ENCODE measurements around the gene TUFT1.

TUFT1 gene

DNA sequence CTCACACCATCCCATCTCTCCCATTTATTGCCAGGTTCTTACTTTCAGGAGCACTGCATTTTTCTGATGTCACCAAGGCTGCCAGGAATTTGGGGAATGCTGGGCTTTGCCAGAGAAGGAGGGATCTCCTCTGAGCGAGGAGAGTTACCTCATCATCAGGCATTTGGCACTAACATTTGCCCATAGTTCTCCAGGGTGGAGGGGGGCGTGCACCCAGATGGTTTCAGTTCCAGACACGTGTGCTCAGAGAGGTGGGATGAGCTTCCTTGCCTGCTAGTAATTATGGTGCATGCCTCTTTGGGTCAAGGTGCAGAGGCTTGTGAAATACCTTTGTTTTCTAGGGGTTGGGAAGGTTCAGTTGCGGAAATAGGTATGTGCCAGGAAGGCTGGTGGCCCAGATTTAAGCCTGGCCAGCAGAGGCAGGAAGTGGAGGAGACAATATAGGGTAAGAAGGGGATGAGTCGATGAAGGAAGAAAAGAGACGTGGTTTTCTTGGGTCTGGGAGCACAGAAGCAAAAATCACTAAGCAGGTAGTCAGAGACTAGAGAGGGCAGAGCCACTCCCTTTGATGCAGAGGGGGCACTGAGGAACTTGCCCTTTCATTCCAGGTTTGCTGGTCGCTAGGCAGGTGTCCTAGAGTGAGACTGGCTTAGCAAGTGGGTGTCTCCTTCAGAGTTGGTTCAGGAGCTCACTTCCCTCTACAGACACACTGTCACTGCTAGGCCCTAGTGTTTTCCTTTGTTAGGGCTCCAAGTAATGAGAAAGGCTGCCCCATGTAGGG, 7.2 kb downstream of the TUFT1 start:
- Histone ChIP-seq H3K4me1 (ENCODE audit: control insufficient read depth in 1 of 2, insufficient read depth in 2 of 2, low read length in 2 of 2) (peaks cover 27 to 34% of the 10 kb centered on the region in 2 donors), H3K27ac (ENCODE audit: low read depth, low read length) (peak overlapping the region; percentile 47), H3K9me3 (ENCODE audit: control insufficient read depth in 1 of 2, low read length in 2 of 2) (no peaks in the 10 kb centered on the region), H3K36me3 (ENCODE audit: control insufficient read depth in 1 of 2, insufficient read depth in 2 of 2, low read length in 2 of 2) (no peaks in the 10 kb centered on the region), H3K9ac (ENCODE audit: low read depth in 1 of 2, low read length in 2 of 2) (peak overlapping the region in 1 of 2 donors; percentile 41), H3K4me3 (ENCODE audit: low read depth in 1 of 2, low read length in 2 of 2) (peak overlapping the region in 1 of 2 donors; percentile 4), H3K27me3 (ENCODE audit: control insufficient read depth in 1 of 2, insufficient read depth in 2 of 2, low read length in 2 of 2) (no peaks in the 10 kb centered on the region)

DNA sequence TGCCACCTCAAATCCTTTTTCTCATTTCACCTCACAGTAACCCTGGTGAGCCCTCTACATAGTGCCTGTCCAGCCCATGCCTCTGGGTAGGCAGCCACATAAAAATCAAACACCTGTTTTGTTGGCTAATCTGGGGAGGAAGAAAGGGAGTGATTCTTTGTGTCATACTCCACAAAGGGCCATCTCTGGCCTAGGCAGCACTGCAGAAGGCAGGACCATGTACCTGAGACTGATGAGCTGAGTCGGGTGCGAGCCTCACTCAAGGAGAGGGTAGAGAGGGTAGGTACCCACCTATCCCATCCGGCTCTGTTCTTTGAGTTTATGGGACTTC, 7.8 kb downstream of the TUFT1 start:
- H3K4me3 ChIP-seq (ENCODE audit: low read depth in 1 of 2, low read length in 2 of 2) = peak overlapping the region in 1 of 2 donors; percentile 4
- H3K27me3 ChIP-seq (ENCODE audit: control insufficient read depth in 1 of 2, insufficient read depth in 2 of 2, low read length in 2 of 2) = no peaks in the 10 kb centered on the region
- H3K9me3 ChIP-seq (ENCODE audit: control insufficient read depth in 1 of 2, low read length in 2 of 2) = no peaks in the 10 kb centered on the region
- peaks cover 22 to 29% of the 10 kb centered on the region in 2 donors for H3K4me1 ChIP-seq (ENCODE audit: control insufficient read depth in 1 of 2, insufficient read depth in 2 of 2, low read length in 2 of 2)
- H3K36me3 ChIP-seq (ENCODE audit: control insufficient read depth in 1 of 2, insufficient read depth in 2 of 2, low read length in 2 of 2) = no peaks in the 10 kb centered on the region
- peak overlapping the region; percentile 47 for H3K27ac ChIP-seq (ENCODE audit: low read depth, low read length)
- peak overlapping the region in 1 of 2 donors; percentile 41 for H3K9ac ChIP-seq (ENCODE audit: low read depth in 1 of 2, low read length in 2 of 2)

DNA sequence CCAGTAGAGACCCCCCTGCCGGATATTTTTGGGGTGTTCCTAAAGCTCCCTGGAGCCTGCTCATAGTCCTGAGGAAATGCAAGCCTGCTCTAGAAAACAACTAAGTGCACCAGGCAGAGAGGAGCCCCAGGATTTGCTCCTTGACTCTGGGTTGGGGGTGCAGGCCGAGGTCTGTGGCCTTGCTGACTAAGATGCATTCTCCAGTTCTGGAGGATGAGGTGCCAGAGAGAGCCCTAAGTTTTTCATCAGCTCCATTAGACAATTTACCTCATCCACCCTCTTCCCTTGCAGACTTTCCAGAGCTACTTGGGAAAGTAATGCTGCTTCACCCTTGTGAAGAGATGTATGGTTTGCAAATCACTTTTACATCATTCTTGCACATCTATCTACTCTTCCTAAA, 9.1 kb downstream of the TUFT1 start:
- Histone ChIP-seq H3K9ac (ENCODE audit: low read depth in 1 of 2, low read length in 2 of 2) (no peak overlapping the region), H3K9me3 (ENCODE audit: control insufficient read depth in 1 of 2, low read length in 2 of 2) (no peaks in the 10 kb centered on the region), H3K27me3 (ENCODE audit: control insufficient read depth in 1 of 2, insufficient read depth in 2 of 2, low read length in 2 of 2) (no peaks in the 10 kb centered on the region), H3K4me3 (ENCODE audit: low read depth in 1 of 2, low read length in 2 of 2) (no peak overlapping the region), H3K27ac (ENCODE audit: low read depth, low read length) (no peak overlapping the region), H3K36me3 (ENCODE audit: control insufficient read depth in 1 of 2, insufficient read depth in 2 of 2, low read length in 2 of 2) (no peaks in the 10 kb centered on the region), H3K4me1 (ENCODE audit: control insufficient read depth in 1 of 2, insufficient read depth in 2 of 2, low read length in 2 of 2) (peaks cover 21 to 27% of the 10 kb centered on the region in 2 donors)

DNA sequence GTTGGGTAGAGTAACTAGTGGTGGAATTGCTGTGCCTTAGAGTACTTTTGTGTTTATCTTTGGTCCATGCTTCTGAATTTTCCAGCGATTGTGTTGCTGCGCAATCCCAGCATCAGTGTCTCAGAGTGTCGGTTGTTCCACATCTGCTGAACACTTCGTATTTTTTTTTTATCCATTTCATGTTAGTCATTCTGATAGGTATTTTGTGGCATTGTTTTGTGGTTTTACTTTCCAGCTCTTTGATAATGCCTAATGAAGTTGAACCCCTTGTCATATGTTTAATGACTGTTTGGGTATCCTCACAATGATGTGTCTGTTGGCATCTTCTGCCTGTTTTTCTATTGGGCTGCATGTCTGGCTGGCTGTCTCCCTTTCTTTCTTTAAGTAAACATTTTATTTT, 13.6 kb downstream of the TUFT1 start:
- H3K9ac ChIP-seq (ENCODE audit: low read depth in 1 of 2, low read length in 2 of 2) = no peak overlapping the region
- H3K27me3 ChIP-seq (ENCODE audit: control insufficient read depth in 1 of 2, insufficient read depth in 2 of 2, low read length in 2 of 2) = no peaks in the 10 kb centered on the region
- no peaks in the 10 kb centered on the region for H3K36me3 ChIP-seq (ENCODE audit: control insufficient read depth in 1 of 2, insufficient read depth in 2 of 2, low read length in 2 of 2)
- H3K4me3 ChIP-seq (ENCODE audit: low read depth in 1 of 2, low read length in 2 of 2) = no peak overlapping the region
- H3K4me1 ChIP-seq (ENCODE audit: control insufficient read depth in 1 of 2, insufficient read depth in 2 of 2, low read length in 2 of 2) = peaks cover 3 to 10% of the 10 kb centered on the region in 2 donors
- H3K27ac ChIP-seq (ENCODE audit: low read depth, low read length) = no peak overlapping the region
- H3K9me3 ChIP-seq (ENCODE audit: control insufficient read depth in 1 of 2, low read length in 2 of 2) = no peaks in the 10 kb centered on the region

DNA sequence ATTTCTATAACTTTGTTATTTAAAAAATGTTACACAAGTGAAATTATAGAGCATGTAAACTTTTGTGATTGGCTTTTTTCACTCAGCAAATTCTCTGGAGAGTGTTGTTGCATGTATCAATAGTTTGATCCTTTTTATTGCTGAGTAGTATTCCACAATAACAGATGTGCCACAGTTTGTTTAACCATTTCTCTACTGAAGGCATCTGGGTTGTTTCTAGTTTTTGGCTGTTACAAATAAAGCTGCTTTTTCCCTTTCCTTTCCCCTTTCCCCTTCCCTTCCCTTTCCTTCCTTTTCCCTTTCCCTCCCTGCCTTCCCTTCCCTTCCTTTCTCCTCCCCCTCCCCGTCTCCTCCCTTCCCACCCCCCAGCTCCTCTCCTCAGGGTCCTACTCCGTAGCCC, 15.9 kb downstream of the TUFT1 start:
- Histone ChIP-seq H3K36me3 (ENCODE audit: control insufficient read depth in 1 of 2, insufficient read depth in 2 of 2, low read length in 2 of 2) (peaks cover 0 to 7% of the 10 kb centered on the region in 2 donors), H3K4me1 (ENCODE audit: control insufficient read depth in 1 of 2, insufficient read depth in 2 of 2, low read length in 2 of 2) (no peaks in the 10 kb centered on the region), H3K27ac (ENCODE audit: low read depth, low read length) (no peak overlapping the region), H3K27me3 (ENCODE audit: control insufficient read depth in 1 of 2, insufficient read depth in 2 of 2, low read length in 2 of 2) (no peaks in the 10 kb centered on the region), H3K9ac (ENCODE audit: low read depth in 1 of 2, low read length in 2 of 2) (no peak overlapping the region), H3K9me3 (ENCODE audit: control insufficient read depth in 1 of 2, low read length in 2 of 2) (no peaks in the 10 kb centered on the region), H3K4me3 (ENCODE audit: low read depth in 1 of 2, low read length in 2 of 2) (no peak overlapping the region)

DNA sequence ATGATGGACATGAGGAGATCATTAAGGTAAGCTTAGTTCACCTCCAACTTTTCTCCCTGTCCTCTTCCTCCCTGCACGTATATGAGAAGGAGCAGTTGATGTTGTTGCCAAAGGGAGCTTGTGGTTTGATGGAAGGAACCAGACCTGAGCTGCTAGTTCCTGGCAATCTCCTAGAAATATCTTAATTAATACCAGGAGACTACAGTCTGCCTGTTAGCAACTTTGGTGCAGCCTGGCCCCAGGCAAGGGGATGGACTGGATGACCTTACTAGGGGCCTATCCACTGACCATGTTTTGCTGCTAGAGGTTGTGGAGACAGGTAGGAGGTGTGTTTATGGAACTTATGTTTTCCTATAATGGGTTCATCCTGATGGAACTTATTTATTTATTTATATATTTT, 22.6 kb downstream of the TUFT1 start:
- Histone ChIP-seq H3K4me1 (ENCODE audit: control insufficient read depth in 1 of 2, insufficient read depth in 2 of 2, low read length in 2 of 2) (no peaks in the 10 kb centered on the region), H3K27ac (ENCODE audit: low read depth, low read length) (no peak overlapping the region), H3K9ac (ENCODE audit: low read depth in 1 of 2, low read length in 2 of 2) (no peak overlapping the region), H3K9me3 (ENCODE audit: control insufficient read depth in 1 of 2, low read length in 2 of 2) (no peaks in the 10 kb centered on the region), H3K36me3 (ENCODE audit: control insufficient read depth in 1 of 2, insufficient read depth in 2 of 2, low read length in 2 of 2) (peaks cover 12 to 35% of the 10 kb centered on the region in 2 donors), H3K4me3 (ENCODE audit: low read depth in 1 of 2, low read length in 2 of 2) (no peak overlapping the region), H3K27me3 (ENCODE audit: control insufficient read depth in 1 of 2, insufficient read depth in 2 of 2, low read length in 2 of 2) (no peaks in the 10 kb centered on the region)

DNA sequence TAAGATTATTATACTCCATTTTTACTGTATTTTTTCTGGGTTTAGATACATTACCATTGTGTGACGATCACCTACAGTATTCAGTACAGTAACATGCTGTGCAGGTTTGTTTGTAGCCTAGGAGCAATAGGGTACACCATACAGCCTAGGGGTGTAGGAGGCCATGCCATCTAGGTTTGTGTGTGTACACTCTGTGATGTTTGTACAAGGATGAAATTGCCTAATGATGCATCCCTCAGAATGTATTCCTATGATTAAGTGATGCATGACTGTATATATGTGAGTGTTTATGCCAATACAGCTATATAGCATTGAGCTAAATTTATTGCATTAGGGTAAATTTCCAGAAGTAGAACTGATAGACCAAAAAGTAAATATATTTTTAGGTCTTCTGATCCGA, 23.3 kb downstream of the TUFT1 start:
- peaks cover 12 to 35% of the 10 kb centered on the region in 2 donors for H3K36me3 ChIP-seq (ENCODE audit: control insufficient read depth in 1 of 2, insufficient read depth in 2 of 2, low read length in 2 of 2)
- H3K27ac ChIP-seq (ENCODE audit: low read depth, low read length) = no peak overlapping the region
- H3K4me3 ChIP-seq (ENCODE audit: low read depth in 1 of 2, low read length in 2 of 2) = no peak overlapping the region
- no peaks in the 10 kb centered on the region for H3K9me3 ChIP-seq (ENCODE audit: control insufficient read depth in 1 of 2, low read length in 2 of 2)
- no peaks in the 10 kb centered on the region for H3K27me3 ChIP-seq (ENCODE audit: control insufficient read depth in 1 of 2, insufficient read depth in 2 of 2, low read length in 2 of 2)
- peaks cover under 1 to 3% of the 10 kb centered on the region in 2 donors for H3K4me1 ChIP-seq (ENCODE audit: control insufficient read depth in 1 of 2, insufficient read depth in 2 of 2, low read length in 2 of 2)
- H3K9ac ChIP-seq (ENCODE audit: low read depth in 1 of 2, low read length in 2 of 2) = no peak overlapping the region

DNA sequence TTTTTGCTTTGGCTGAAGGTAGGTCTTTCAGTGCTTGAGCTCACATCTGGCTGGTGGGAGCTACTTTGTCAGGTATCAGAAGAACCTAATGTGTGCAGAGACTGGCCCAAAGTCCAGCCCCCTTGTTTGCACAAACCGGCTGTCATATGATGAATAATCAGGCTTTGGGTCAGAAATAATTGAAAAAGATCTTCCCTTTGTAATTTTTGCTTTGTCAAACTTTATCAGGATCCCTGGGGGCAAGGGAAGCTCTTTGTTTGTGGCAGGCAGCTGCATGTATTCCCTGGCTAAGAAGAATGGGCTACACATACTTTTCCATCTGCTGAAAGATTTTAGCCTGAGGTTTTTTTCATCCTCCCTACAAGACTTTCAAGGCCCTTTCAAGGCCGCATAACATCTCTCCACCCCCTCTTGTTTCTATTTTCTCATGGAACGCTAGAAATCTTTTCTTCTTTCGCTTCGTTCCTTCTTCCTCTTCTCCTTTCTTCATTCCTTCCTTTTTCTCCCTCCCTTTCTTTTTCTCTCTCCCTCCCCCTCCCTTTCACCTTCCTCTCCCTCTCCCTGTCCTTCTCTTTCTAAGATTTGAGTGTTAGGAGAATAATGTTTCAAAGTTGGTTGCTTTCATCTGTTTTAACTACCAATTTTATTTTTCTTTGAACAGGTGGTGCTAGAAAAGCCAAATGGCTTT, 25.5 kb downstream of the TUFT1 start:
- H3K27me3 ChIP-seq (ENCODE audit: control insufficient read depth in 1 of 2, insufficient read depth in 2 of 2, low read length in 2 of 2) = no peaks in the 10 kb centered on the region
- H3K27ac ChIP-seq (ENCODE audit: low read depth, low read length) = no peak overlapping the region
- no peaks in the 10 kb centered on the region for H3K9me3 ChIP-seq (ENCODE audit: control insufficient read depth in 1 of 2, low read length in 2 of 2)
- H3K4me3 ChIP-seq (ENCODE audit: low read depth in 1 of 2, low read length in 2 of 2) = no peak overlapping the region
- H3K9ac ChIP-seq (ENCODE audit: low read depth in 1 of 2, low read length in 2 of 2) = no peak overlapping the region
- peaks cover 13 to 21% of the 10 kb centered on the region in 2 donors for H3K4me1 ChIP-seq (ENCODE audit: control insufficient read depth in 1 of 2, insufficient read depth in 2 of 2, low read length in 2 of 2)
- peaks cover 12 to 27% of the 10 kb centered on the region in 2 donors for H3K36me3 ChIP-seq (ENCODE audit: control insufficient read depth in 1 of 2, insufficient read depth in 2 of 2, low read length in 2 of 2)

DNA sequence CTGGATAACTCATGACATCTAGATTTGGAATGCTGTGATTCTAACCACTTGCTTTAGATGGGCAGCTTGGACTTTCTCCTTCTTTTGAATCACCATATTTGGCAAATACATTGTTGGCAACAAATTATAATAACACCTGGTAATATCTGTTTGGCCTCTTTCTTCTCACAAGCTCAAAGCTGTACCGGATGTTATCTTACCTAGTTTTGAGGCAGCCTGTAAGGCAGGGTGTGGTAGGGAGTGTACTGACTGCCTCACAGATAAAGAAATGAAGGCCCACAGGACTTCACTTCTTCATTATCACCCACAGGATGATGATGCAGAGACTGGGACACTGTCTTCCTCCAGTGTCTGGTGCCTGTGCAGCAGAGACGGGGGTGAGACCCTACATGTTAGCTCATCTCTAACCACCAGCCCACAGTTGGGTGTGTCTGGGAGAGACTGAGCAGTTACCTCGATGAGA, 28.5 kb downstream of the TUFT1 start:
- Histone ChIP-seq H3K4me3 (ENCODE audit: low read depth in 1 of 2, low read length in 2 of 2) (no peak overlapping the region), H3K4me1 (ENCODE audit: control insufficient read depth in 1 of 2, insufficient read depth in 2 of 2, low read length in 2 of 2) (peaks cover 13 to 21% of the 10 kb centered on the region in 2 donors), H3K36me3 (ENCODE audit: control insufficient read depth in 1 of 2, insufficient read depth in 2 of 2, low read length in 2 of 2) (peaks cover 12 to 26% of the 10 kb centered on the region in 2 donors), H3K27me3 (ENCODE audit: control insufficient read depth in 1 of 2, insufficient read depth in 2 of 2, low read length in 2 of 2) (no peaks in the 10 kb centered on the region), H3K27ac (ENCODE audit: low read depth, low read length) (no peak overlapping the region), H3K9me3 (ENCODE audit: control insufficient read depth in 1 of 2, low read length in 2 of 2) (no peaks in the 10 kb centered on the region), H3K9ac (ENCODE audit: low read depth in 1 of 2, low read length in 2 of 2) (no peak overlapping the region)

DNA sequence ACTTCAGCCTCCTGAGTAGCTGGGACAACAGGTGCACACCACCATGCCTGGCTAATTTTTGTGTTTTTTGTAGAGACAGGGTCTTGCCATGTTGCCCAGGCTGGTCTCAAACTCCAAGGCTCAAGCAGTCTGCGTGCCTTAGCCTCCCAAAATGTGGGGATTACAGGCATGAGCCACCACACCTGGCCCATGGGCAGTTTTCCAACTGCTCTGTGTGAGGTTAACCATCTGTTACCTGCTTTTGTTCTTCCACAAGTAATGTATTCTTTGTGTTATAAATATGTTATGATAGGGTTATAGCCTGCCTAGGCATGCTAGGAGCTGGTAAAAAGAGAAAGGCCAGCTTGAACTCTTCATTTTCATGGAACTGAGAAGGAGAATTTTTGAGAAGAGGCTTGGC, 30.7 kb downstream of the TUFT1 start:
- Histone ChIP-seq H3K27me3 (ENCODE audit: control insufficient read depth in 1 of 2, insufficient read depth in 2 of 2, low read length in 2 of 2) (no peaks in the 10 kb centered on the region), H3K9ac (ENCODE audit: low read depth in 1 of 2, low read length in 2 of 2) (no peak overlapping the region), H3K4me1 (ENCODE audit: control insufficient read depth in 1 of 2, insufficient read depth in 2 of 2, low read length in 2 of 2) (peaks cover 13 to 21% of the 10 kb centered on the region in 2 donors), H3K27ac (ENCODE audit: low read depth, low read length) (no peak overlapping the region), H3K4me3 (ENCODE audit: low read depth in 1 of 2, low read length in 2 of 2) (no peak overlapping the region), H3K36me3 (ENCODE audit: control insufficient read depth in 1 of 2, insufficient read depth in 2 of 2, low read length in 2 of 2) (peaks cover 4 to 29% of the 10 kb centered on the region in 2 donors), H3K9me3 (ENCODE audit: control insufficient read depth in 1 of 2, low read length in 2 of 2) (no peaks in the 10 kb centered on the region)
